ENCODE measurements around the gene KLHL3. TPM values are rescaled to one million over a fixed set of nuclear protein-coding genes. Genes with fewer than 3 reads are reported as not detected.

The KLHL3 gene
- total RNA-seq, 1 experiment from 2014 or later, result 0.58 TPM

- POLR2A ChIA-PET (ENCODE audit: low non-redundant PET), result no interaction called here
- Histone ChIP-seq H3K4me3 (ENCODE audit: low read depth, low read length, poor library complexity, severe bottlenecking) (no peak overlapping the region), H3K4me1 (ENCODE audit: insufficient read depth, low read length, poor library complexity, severe bottlenecking) (no peaks in the 10 kb centered on the region), H3K27ac (ENCODE audit: low read depth, low read length, poor library complexity, severe bottlenecking) (no peak overlapping the region), H3K36me3 (ENCODE audit: insufficient read depth, low read length, poor library complexity, severe bottlenecking) (no peaks in the 10 kb centered on the region), H3K27me3 (replicated peaks; ENCODE audit: insufficient read depth, low read depth, low read length, poor library complexity) (no peaks in the 10 kb centered on the region), H3K9me3 (ENCODE audit: low read depth, low read length, poor library complexity, severe bottlenecking) (no peaks in the 10 kb centered on the region)
- no TSS peak for BruUV-seq (replicated peaks)
- no peak for TF ChIP-seq EZH2 (IDR thresholded peaks at IDR 0.05; ENCODE audit: borderline replicate concordance, low read depth, low read length, poor library complexity, severe bottlenecking)
- TF ChIP-seq CTCF (conservative IDR thresholded peaks at IDR 0.05; ENCODE audit: low read depth, low read length), result no peak
- intact Hi-C loops (cut with micrococcal nuclease; ENCODE audit: unreplicated experiment), result loop anchor here (2.0 to 5.0 kb wide), 2 partner anchors 195 to 505 kb away; no protein-coding TSS in a partner anchor
- CTCF ChIA-PET, result no interaction called here
- DNase-seq (ENCODE audit: low spot score), result no peak
These were observed 108.2 kb downstream of the KLHL3 start for GRCh38 chr5:137627706-137628105.

DNA sequence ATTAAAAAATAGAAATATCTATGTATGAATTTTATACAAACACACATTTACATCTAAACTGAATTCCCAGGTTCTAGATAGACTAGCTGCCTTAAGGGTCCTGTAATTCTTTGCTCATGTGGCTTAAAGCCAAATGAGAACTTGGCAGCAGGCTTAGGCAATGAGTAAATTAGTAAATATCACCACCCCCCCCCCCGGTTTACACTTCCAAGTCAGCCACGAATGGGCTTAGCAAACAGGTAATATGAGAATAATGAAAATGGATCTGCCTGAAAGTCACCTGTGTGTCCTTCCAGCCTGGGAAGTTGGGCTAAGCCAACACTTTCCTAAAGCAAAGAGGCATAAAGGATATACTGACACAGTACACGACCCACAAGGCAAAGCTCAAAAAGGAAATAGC lies 108.6 kb downstream of the KLHL3 start:
- H3K4me1 ChIP-seq (ENCODE audit: insufficient read depth, low read length, poor library complexity, severe bottlenecking), result no peaks in the 10 kb centered on the region
- DNase-seq (ENCODE audit: low spot score), result no peak
- H3K27ac ChIP-seq (ENCODE audit: low read depth, low read length, poor library complexity, severe bottlenecking), result no peak overlapping the region
- no TSS peak for BruUV-seq (replicated peaks)
- ChIA-PET POLR2A (ENCODE audit: low non-redundant PET) (no interaction called here), CTCF (no interaction called here)
- no peak overlapping the region for H3K4me3 ChIP-seq (ENCODE audit: low read depth, low read length, poor library complexity, severe bottlenecking)
- intact Hi-C loops (cut with micrococcal nuclease; ENCODE audit: unreplicated experiment), result loop anchor here (5.0 kb wide), 1 partner anchor 195 kb away; no protein-coding TSS in a partner anchor
- no peaks in the 10 kb centered on the region for H3K36me3 ChIP-seq (ENCODE audit: insufficient read depth, low read length, poor library complexity, severe bottlenecking)
- no peak for TF ChIP-seq EZH2 (IDR thresholded peaks at IDR 0.05; ENCODE audit: borderline replicate concordance, low read depth, low read length, poor library complexity, severe bottlenecking)
- no peak for TF ChIP-seq CTCF (conservative IDR thresholded peaks at IDR 0.05; ENCODE audit: low read depth, low read length)
- H3K9me3 ChIP-seq (ENCODE audit: low read depth, low read length, poor library complexity, severe bottlenecking), result no peaks in the 10 kb centered on the region
- no peaks in the 10 kb centered on the region for H3K27me3 ChIP-seq (replicated peaks; ENCODE audit: insufficient read depth, low read depth, low read length, poor library complexity)

- Histone ChIP-seq H3K36me3 (ENCODE audit: insufficient read depth, low read length, poor library complexity, severe bottlenecking) (no peaks in the 10 kb centered on the region), H3K27me3 (replicated peaks; ENCODE audit: insufficient read depth, low read depth, low read length, poor library complexity) (no peaks in the 10 kb centered on the region), H3K4me3 (ENCODE audit: low read depth, low read length, poor library complexity, severe bottlenecking) (no peak overlapping the region), H3K4me1 (ENCODE audit: insufficient read depth, low read length, poor library complexity, severe bottlenecking) (no peaks in the 10 kb centered on the region), H3K27ac (ENCODE audit: low read depth, low read length, poor library complexity, severe bottlenecking) (no peak overlapping the region), H3K9me3 (ENCODE audit: low read depth, low read length, poor library complexity, severe bottlenecking) (no peaks in the 10 kb centered on the region)
- TF ChIP-seq EZH2 (IDR thresholded peaks at IDR 0.05; ENCODE audit: borderline replicate concordance, low read depth, low read length, poor library complexity, severe bottlenecking) (no peak), CTCF (conservative IDR thresholded peaks at IDR 0.05; ENCODE audit: low read depth, low read length) (no peak)
- BruUV-seq (replicated peaks), result no TSS peak
- CTCF ChIA-PET, result no interaction called here
- intact Hi-C loops (cut with micrococcal nuclease; ENCODE audit: unreplicated experiment), result loop anchor here (5.0 kb wide), 1 partner anchor 197 kb away; no protein-coding TSS in a partner anchor
- no peak for DNase-seq (ENCODE audit: low spot score)
- POLR2A ChIA-PET (ENCODE audit: low non-redundant PET), result no interaction called here
These were observed 111.0 kb downstream of the KLHL3 start for GRCh38 chr5:137624786-137625349.

All from A673 (cell line).